Measurements from ENCODE around the gene GRIN2C.
A peak's percentile ranks its signal among the peaks of the same experiment; 100 is the strongest.
"Not testable (repeated sequence)": the region's sequence is repeated elsewhere in the genome, so short reads cannot be mapped to it uniquely, and the experiment has no call there.

GRIN2C gene

GRCh38 chr17:74859459-74860228 lies at the start of gene GRIN2C:
GRIN2C (minus strand) TSS chr17:74859885; CDS start chr17:74855092, 4,793 bp downstream.
- peak; percentile 82 for TF ChIP-seq CTCF (conservative IDR thresholded peaks at IDR 0.05)
- no peak within 1 kb of the TSS for H3K27ac ChIP-seq

GRCh38 chr17:74909097-74909496 lies 49.4 kb upstream of the GRIN2C start:
- not testable (repeated sequence) for H3K27ac ChIP-seq

- no peak overlapping the region for H3K27ac ChIP-seq
- no peak for TF ChIP-seq CTCF (conservative IDR thresholded peaks at IDR 0.05)
These were observed 47.3 kb upstream of the GRIN2C start for GRCh38 chr17:74907012-74907411.

- H3K27ac ChIP-seq: not testable (repeated sequence)
These were observed 46.6 kb upstream of the GRIN2C start for GRCh38 chr17:74906214-74906793.

GRCh38 chr17:74904687-74905409 lies 45.2 kb upstream of the GRIN2C start:
- H3K27ac ChIP-seq: no peak overlapping the region
- TF ChIP-seq CTCF (conservative IDR thresholded peaks at IDR 0.05): no peak

- no peak for TF ChIP-seq CTCF (conservative IDR thresholded peaks at IDR 0.05)
- no peak overlapping the region for H3K27ac ChIP-seq
These were observed 44.0 kb upstream of the GRIN2C start for GRCh38 chr17:74903671-74904070.

GRCh38 chr17:74903034-74903433 lies 43.3 kb upstream of the GRIN2C start:
- no peak for TF ChIP-seq CTCF (conservative IDR thresholded peaks at IDR 0.05)
- no peak overlapping the region for H3K27ac ChIP-seq

- no peak overlapping the region for H3K27ac ChIP-seq
- TF ChIP-seq CTCF (conservative IDR thresholded peaks at IDR 0.05): no peak
These were observed 41.9 kb upstream of the GRIN2C start for GRCh38 chr17:74901353-74902135.
